GM21786 (cell line): ENCODE results near the gene IGF2BP3.

Experiments
- ATAC-seq: cut with Tn5 transposase; IDR thresholded peaks from one replicate; pipeline ENCODE4 v1.9.1; 2021; ENCODE audit not compliant: unreplicated experiment

Gene IGF2BP3

GRCh38 chr7:23272275-23272674 lies 198.0 kb downstream of the IGF2BP3 start:
- ATAC-seq: no peak

- ATAC-seq: no peak
These were observed 201.5 kb downstream of the IGF2BP3 start for GRCh38 chr7:23268746-23269145.

GRCh38 chr7:23268167-23268566 lies 202.1 kb downstream of the IGF2BP3 start:
- no peak for ATAC-seq

- ATAC-seq: no peak
These were observed 202.9 kb downstream of the IGF2BP3 start for GRCh38 chr7:23267357-23267756.

- no peak for ATAC-seq
These were observed 203.4 kb downstream of the IGF2BP3 start for GRCh38 chr7:23266918-23267317.

- no peak for ATAC-seq
These were observed 205.3 kb downstream of the IGF2BP3 start for GRCh38 chr7:23264916-23265458.

- ATAC-seq: peak; percentile 86
These were observed 208.3 kb downstream of the IGF2BP3 start for GRCh38 chr7:23261843-23262452.

- no peak for ATAC-seq
These were observed 209.9 kb downstream of the IGF2BP3 start for GRCh38 chr7:23260371-23260770.
